Measurements from ENCODE around the gene TPRG1L.
"Not testable (repeated sequence)": the region's sequence is repeated elsewhere in the genome, so short reads cannot be mapped to it uniquely, and the experiment has no call there.

The TPRG1L gene

DNA sequence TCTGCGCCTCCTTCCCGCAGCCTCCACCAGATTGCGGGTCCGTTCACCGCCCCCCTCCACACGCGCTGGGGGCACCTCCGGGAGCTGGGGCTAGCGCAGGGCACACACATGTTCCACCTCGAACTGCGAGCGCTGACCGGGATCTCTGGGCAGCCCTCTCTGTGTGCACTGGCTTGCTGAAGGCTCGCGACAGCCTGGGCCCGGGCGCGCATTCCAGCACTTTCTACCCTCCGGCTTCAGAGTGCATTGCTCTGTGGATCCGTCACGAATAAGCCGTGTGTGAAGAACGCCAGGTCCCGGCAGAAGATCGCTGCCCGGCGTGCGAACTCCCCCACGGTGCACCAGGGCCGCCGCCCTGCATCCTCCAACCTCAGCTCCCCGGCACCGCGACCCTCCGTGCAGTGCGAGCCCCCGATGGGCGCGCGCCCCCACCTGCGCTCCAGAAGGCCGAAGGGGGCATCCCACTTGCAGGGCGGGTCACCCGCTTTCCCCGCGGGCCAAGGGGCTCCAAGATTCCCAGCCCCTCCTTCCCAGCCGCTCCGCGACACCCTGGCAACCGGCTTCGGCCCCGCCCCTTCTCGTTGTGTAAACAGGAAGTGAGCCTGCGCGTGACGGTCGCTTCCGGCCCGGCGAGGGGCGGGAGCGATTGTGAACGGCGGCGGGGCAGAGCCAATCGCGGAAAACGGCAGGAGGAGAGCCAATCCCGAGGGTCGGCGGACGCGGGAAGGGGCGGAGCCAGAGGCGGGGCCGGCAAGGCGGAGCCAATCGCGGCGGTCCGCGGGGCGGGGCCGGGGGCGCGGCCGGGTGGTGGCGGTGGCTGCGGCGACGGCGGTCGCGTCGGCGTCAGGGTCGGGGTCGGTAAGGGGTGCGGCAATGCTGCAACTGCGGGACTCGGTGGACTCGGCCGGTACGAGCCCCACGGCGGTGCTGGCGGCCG lies at the start of gene TPRG1L:
Gene TPRG1L, plus strand, starts transcription at position 816 of the 937 bp plus-strand sequence. Its CDS starts 58 bp downstream, at position 874.
- peak; percentile 97 for DNase-seq (ENCODE audit: low spot score)

DNA sequence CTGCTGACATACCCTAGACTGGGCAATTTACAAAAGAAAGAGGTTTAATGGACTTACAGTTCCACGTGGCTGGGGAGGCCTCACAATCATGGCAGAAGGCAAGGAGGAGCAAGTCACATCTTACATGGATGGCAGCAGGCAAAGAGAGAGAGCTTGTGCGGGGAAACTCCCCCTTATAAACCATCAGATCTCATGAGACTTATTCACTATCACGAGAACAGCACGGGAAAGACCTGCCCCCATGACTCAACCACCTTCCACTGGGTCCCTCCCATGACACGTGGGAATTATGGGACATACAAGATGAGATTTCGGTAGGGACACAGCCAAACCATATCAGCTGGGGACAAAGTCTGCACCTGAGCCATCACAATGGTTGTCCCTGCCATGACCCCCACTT lies 49.3 kb upstream of the TPRG1L start:
- DNase-seq (ENCODE audit: low spot score): not testable (repeated sequence)

DNA sequence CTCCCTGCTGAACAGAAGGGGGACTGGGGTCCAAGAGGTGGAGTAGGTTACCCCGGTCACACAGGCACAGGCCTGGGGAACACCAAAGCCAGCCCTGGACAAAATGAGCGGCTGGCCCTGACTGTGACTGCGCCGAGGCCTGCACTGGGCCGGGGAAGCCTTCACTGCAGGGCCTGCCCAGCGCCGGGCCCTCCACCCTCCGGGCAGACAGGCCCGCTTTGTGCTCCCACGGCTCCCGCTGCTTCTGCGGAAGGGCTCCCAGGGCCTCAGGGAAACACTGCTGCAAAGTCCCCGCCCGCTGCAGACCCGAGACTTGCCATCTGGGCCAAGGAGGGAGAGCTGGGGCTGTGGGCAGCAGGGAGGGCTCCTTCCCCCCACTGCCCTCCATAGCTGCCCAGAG lies 48.8 kb upstream of the TPRG1L start:
- DNase-seq (ENCODE audit: low spot score): no peak

- no peak for DNase-seq (ENCODE audit: low spot score)
Observed at GRCh38 chr1:3577300-3577699, 47.5 kb upstream of the TPRG1L start.

GRCh38 chr1:3577711-3578432 lies 46.9 kb upstream of the TPRG1L start:
- DNase-seq (ENCODE audit: low spot score): no peak

DNA sequence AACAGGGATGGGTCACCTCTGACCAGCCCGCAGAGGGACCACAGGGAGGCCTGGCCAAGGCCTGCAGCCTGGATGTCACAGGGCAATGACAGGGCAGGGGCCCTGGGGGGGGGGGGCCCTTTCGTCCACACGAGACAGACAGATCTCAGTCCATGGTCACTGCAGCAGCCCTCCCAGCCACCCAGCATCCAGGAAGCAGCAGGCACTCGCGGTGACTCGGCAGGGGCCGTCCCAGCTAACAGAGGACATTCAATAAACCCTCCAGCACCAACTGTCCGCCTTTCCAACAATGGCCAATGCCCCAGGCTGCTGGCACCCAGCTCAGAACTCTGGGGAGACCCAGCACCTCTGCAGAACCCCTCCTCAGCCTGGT lies 46.4 kb upstream of the TPRG1L start:
- DNase-seq (ENCODE audit: low spot score): no peak

DNA sequence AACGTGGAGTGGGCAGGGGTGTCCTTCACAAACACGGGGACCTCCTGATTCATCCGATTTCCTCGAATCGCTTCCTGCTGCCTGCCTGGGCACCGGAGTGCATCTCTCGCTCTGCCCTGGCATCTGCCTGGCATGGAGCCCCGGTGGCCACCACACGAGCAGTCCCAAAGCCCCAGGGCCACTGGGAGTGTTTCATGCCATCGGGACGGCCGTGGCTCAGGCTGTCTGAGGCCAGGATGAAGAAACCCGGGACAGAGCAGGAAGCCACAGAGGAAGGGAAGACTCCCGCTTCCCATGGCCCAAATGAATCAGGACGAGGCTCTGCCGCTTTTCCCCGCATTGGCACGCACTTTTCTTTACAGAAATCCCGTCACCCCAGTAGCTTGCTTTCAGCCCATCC lies 45.9 kb upstream of the TPRG1L start:
- DNase-seq (ENCODE audit: low spot score): no peak

GRCh38 chr1:3579626-3580025 lies 45.2 kb upstream of the TPRG1L start:
- no peak for DNase-seq (ENCODE audit: low spot score)

GRCh38 chr1:3580231-3580630 lies 44.6 kb upstream of the TPRG1L start:
- DNase-seq (ENCODE audit: low spot score): no peak

GRCh38 chr1:3581296-3582036 lies 43.3 kb upstream of the TPRG1L start:
- DNase-seq (ENCODE audit: low spot score): no peak

GRCh38 chr1:3583751-3584150 lies 41.1 kb upstream of the TPRG1L start:
- not testable (repeated sequence) for DNase-seq (ENCODE audit: low spot score)

- no peak for DNase-seq (ENCODE audit: low spot score)
Observed at GRCh38 chr1:3584915-3585314, 39.9 kb upstream of the TPRG1L start.

DNA sequence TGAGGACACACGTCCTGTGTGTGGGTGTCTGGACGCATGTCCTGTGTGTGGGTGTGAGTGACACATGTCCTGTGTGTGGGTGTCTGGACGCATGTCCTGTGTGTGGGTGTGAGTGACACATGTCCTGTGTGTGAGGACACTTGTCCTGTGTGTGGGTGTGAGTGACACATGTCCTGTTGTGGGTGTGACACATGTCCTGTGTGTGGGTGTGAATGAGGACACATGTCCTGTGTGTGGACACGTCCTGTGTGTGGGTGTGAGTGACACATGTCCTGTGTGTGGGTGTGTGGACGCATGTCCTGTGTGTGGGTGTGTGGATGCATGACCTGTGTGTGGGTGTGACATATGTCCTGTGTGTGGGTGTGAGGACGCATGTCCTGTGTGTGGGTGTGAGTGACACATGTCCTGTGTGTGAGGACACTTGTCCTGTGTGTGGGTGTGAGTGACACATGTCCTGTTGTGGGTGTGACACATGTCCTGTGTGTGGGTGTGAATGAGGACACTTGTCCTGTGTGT lies 39.4 kb upstream of the TPRG1L start:
- DNase-seq (ENCODE audit: low spot score): not testable (repeated sequence)

DNA sequence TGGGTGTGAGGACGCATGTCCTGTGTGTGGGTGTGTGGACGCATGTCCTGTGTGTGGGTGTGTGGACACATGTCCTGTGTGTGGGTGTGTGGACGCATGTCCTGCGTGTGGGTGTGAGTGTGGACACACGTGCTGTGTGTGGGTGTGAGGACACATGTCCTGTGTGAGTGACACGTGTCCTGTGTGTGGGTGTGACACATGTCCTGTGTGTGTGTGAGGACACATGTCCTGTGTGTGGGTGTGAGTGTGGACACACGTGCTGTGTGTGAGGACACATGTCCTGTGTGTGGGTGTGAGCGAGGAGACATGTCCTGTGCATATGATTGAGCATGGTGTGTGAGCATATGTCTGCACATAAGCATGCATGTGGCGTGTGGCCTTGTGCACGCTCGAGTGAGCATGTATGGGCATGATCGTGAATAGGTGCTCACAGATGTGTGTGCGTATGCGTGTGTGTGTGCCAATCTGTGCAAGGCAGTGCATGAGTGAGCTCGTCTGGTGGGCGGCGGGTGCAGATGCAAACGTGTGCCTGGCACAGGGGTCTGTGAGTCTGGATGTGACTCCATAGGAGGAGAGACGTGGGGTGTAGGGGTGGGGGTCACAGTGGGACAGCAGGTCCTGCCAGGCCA lies 38.8 kb upstream of the TPRG1L start:
- no peak for DNase-seq (ENCODE audit: low spot score)

GRCh38 chr1:3586986-3587759 lies 37.6 kb upstream of the TPRG1L start:
- peak; percentile 31 for DNase-seq (ENCODE audit: low spot score)

DNA sequence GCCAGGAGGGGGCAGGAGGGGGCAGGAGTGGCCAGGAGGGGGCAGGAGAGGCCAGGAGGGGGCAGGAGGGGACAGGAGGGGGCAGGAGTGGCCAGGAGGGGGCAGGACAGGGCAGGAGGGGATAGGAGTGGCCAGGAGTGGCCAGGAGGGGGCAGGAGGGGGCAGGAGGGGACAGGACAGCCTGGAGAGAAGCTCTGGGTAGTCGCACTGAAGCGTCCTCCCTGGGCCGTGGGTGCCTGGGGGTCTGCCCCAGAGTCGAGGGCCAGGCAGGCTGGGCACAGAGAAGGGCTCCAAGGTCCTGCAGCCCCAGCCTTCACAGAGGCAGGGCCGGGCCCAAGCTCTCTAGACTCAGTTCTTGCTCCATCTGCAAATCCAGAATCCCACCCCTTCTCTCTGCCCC lies 36.4 kb upstream of the TPRG1L start:
- DNase-seq (ENCODE audit: low spot score): no peak

DNA sequence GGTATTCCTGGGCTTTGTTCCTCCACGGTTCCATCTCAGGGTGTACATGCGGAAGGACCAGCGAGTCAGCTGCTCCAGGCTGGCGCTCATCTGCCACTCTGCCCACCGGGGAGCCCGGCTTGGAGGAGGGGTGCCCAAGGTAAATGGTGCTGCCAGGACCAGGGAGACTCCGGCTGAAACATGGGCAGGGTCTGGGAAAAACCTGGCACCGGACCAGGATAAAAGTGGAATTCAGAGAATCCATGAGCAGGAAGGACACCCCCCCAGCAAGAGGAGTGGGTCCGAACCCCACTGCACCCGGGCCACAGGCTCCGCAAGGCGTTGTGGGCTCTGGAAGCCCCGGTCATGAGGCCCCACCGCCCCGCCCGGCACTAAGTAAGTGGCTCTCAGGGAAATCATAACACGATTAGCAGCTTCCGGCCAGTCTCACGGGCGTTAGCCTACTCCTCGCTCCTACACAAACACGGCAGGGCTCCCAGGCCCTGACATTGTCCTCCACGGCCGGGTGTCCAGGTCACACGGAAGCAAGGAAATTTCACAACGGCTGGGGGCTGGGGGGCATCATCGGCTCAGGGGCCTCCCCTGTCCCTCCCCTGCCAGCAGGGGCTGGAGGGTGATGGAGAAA lies 34.6 kb upstream of the TPRG1L start:
- no peak for DNase-seq (ENCODE audit: low spot score)

DNA sequence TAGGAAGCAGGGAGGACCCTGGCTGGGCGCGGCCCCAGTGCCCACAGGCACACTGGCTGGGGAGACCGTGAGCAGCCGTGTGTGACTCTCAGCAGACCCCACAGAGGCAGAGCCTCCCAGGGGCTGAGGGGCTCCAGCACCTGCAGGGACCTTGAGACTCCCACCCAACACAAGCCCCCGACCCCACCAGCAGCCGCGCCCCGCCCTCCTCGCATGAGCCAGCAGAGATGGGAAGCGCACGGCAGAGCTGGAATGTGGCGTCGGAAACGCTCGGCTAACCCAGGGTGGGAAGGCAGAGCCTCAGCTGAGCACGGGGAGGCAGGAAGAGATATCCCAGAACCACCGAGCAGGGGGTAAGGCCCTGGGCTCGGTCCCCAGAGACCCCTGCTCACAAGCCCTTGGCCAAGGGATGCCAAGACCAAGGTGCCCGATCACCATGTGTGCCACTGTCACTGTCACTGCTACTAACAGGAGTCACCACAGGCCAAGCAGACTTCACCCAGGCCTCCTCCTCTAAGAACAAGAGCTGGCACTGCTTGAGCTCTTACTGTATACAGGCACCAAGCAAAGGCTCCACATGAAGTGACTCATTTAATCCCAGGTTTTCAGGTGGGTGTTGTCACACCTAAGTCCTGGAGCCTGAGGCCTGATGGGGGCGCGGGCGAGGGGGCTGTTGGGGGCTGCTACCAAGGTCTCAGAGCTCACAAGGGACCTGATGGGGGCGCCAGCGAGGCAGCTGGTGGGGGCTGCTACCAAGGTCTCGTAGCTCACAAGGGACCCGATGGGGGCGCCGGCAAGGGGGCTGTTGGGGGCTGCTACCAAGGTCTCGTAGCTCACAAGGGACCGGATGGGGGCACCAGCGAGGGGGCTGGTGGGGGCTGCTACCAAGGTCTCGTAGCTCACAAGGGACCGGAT lies 33.6 kb upstream of the TPRG1L start:
- DNase-seq (ENCODE audit: low spot score): no peak

DNA sequence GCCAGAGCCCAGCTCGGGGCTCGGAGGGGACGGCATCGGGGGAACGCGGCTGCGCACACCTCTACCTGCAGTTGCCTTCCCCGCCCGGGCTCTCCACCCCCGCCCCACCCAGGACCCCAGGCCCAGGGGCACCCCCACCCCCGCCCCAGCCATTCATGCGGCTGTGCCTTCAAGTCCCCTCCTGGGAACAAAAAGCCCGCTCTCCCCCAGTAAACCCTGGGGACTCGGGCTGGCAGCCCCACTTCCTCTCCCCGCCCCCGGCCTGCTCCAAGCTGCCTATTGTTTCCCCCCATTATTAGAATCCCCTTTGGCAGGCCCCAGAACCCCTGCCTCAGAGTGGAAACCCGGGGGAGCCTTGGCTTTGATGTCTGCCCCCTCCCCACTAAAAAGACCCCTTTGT lies 31.5 kb upstream of the TPRG1L start:
- no peak for DNase-seq (ENCODE audit: low spot score)
